GM21360 (cell line): ENCODE data around the gene ZMYND15.

ENCODE experiments used
- ATAC-seq: cut with Tn5 transposase; IDR thresholded peaks from one replicate; pipeline ENCODE4 v1.9.1; 2021; ENCODE audit warnings: mild to moderate bottlenecking, moderate library complexity; ENCODE audit not compliant: unreplicated experiment

ZMYND15 gene

GRCh38 chr17:4785311-4786105, 45.9 kb downstream of the ZMYND15 start:
- no peak for ATAC-seq

GRCh38 chr17:4786106-4786511, 46.5 kb downstream of the ZMYND15 start, which contains the start of gene VMO1:
Gene VMO1 (minus strand): TSS chr17:4786364. CDS start chr17:4786352, 12 bp downstream.
- ATAC-seq: no peak

GRCh38 chr17:4786516-4786915, 46.9 kb downstream of the ZMYND15 start:
- ATAC-seq: no peak

GRCh38 chr17:4788159-4788806, 48.6 kb downstream of the ZMYND15 start:
- no peak for ATAC-seq

- no peak for ATAC-seq
These were observed 49.4 kb downstream of the ZMYND15 start, which contains the start of gene GLTPD2 for GRCh38 chr17:4788807-4789700. Gene GLTPD2 (plus strand): TSS chr17:4788964. CDS start chr17:4789012, 48 bp downstream.

- ATAC-seq: no peak
These were observed 50.0 kb downstream of the ZMYND15 start for GRCh38 chr17:4789701-4789950.

- peak; percentile 87 for ATAC-seq
These were observed 50.5 kb downstream of the ZMYND15 start for GRCh38 chr17:4789951-4790704.

- ATAC-seq: no peak
These were observed 51.1 kb downstream of the ZMYND15 start for GRCh38 chr17:4790705-4791088.

- no peak for ATAC-seq
These were observed 55.5 kb downstream of the ZMYND15 start for GRCh38 chr17:4795168-4795567.
